ENCODE data around the gene BICC1.

DNA sequence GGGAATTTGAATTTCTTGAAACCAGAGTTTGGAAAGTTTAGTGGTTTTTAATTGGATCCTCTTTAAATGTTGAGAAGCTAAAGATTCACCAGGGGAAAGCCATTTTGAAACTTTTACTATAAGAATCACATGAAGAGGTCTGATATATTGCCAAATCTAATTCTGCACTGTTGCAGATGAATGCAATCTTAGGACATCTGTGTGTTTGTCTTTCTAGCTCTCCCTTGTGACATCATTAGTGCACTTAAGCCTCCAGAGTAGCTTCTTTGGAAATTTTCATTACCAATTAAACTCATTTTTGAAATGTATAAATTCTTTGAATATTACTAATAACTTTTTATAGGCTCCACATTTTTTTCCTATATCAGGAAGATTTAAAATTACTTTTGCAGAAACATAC, 160.2 kb downstream of the BICC1 start:
- TF ChIP-seq POLR2A (IDR thresholded peaks at IDR 0.05) = no peak
- TF ChIP-seq, protein P1, sequence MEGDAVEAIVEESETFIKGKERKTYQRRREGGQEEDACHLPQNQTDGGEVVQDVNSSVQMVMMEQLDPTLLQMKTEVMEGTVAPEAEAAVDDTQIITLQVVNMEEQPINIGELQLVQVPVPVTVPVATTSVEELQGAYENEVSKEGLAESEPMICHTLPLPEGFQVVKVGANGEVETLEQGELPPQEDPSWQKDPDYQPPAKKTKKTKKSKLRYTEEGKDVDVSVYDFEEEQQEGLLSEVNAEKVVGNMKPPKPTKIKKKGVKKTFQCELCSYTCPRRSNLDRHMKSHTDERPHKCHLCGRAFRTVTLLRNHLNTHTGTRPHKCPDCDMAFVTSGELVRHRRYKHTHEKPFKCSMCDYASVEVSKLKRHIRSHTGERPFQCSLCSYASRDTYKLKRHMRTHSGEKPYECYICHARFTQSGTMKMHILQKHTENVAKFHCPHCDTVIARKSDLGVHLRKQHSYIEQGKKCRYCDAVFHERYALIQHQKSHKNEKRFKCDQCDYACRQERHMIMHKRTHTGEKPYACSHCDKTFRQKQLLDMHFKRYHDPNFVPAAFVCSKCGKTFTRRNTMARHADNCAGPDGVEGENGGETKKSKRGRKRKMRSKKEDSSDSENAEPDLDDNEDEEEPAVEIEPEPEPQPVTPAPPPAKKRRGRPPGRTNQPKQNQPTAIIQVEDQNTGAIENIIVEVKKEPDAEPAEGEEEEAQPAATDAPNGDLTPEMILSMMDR (IDR thresholded peaks at IDR 0.05) = no peak

Measured in thyroid gland (tissue), 4 donors.